ENCODE results near the gene ASB4. TPM values are rescaled to one million over a fixed set of nuclear protein-coding genes. Genes with fewer than 3 reads are reported as not detected.
A peak's percentile ranks its signal among the peaks of the same experiment; 100 is the strongest.

The ASB4 gene
- total RNA-seq, 1 donor from 2014 or later = 24.0 TPM

- Histone ChIP-seq H3K27me3 (ENCODE audit: control insufficient read depth in 3 of 3, insufficient read depth in 3 of 3, low read length in 3 of 3) (no peaks in the 10 kb centered on the region), H3K9ac (ENCODE audit: low read depth in 1 of 3, low read length in 3 of 3) (no peak overlapping the region), H3K4me1 (ENCODE audit: control insufficient read depth in 3 of 3, insufficient read depth in 3 of 3, low read length in 3 of 3) (peaks cover 0 to 7% (median 4%) of the 10 kb centered on the region in 3 donors), H3K27ac (ENCODE audit: low read depth, low read length) (no peak overlapping the region), H3K4me3 (ENCODE audit: low read length in 3 of 3) (peak overlapping the region; percentile 26 to 46 (median 34)), H3K36me3 (ENCODE audit: control insufficient read depth in 3 of 3, insufficient read depth in 3 of 3, low read length in 3 of 3) (no peaks in the 10 kb centered on the region), H3K9me3 (ENCODE audit: control insufficient read depth in 3 of 3, low read length in 3 of 3) (no peaks in the 10 kb centered on the region)
These were observed 7.3 kb upstream of the ASB4 start for GRCh38 chr7:95478272-95479037.

GRCh38 chr7:95479992-95480624, 5.6 kb upstream of the ASB4 start:
- H3K36me3 ChIP-seq (ENCODE audit: control insufficient read depth in 3 of 3, insufficient read depth in 3 of 3, low read length in 3 of 3) = no peaks in the 10 kb centered on the region
- peaks cover 0 to 7% (median 4%) of the 10 kb centered on the region in 3 donors for H3K4me1 ChIP-seq (ENCODE audit: control insufficient read depth in 3 of 3, insufficient read depth in 3 of 3, low read length in 3 of 3)

GRCh38 chr7:95481271-95482165, 4.2 kb upstream of the ASB4 start:
- Histone ChIP-seq H3K36me3 (ENCODE audit: control insufficient read depth in 3 of 3, insufficient read depth in 3 of 3, low read length in 3 of 3) (no peaks in the 10 kb centered on the region), H3K4me3 (ENCODE audit: low read length in 3 of 3) (no peak overlapping the region), H3K9ac (ENCODE audit: low read depth in 1 of 3, low read length in 3 of 3) (no peak overlapping the region), H3K9me3 (ENCODE audit: control insufficient read depth in 3 of 3, low read length in 3 of 3) (no peaks in the 10 kb centered on the region), H3K27ac (ENCODE audit: low read depth, low read length) (no peak overlapping the region), H3K27me3 (ENCODE audit: control insufficient read depth in 3 of 3, insufficient read depth in 3 of 3, low read length in 3 of 3) (no peaks in the 10 kb centered on the region), H3K4me1 (ENCODE audit: control insufficient read depth in 3 of 3, insufficient read depth in 3 of 3, low read length in 3 of 3) (peaks cover 0 to 1% (median 0%) of the 10 kb centered on the region in 3 donors)

More at GRCh38 chr7:95479992-95480624, 5.6 kb upstream of the ASB4 start:
- no peak overlapping the region for H3K9ac ChIP-seq (ENCODE audit: low read depth in 1 of 3, low read length in 3 of 3)
- H3K9me3 ChIP-seq (ENCODE audit: control insufficient read depth in 3 of 3, low read length in 3 of 3) = no peaks in the 10 kb centered on the region
- H3K4me3 ChIP-seq (ENCODE audit: low read length in 3 of 3) = no peak overlapping the region
- no peak overlapping the region for H3K27ac ChIP-seq (ENCODE audit: low read depth, low read length)
- H3K27me3 ChIP-seq (ENCODE audit: control insufficient read depth in 3 of 3, insufficient read depth in 3 of 3, low read length in 3 of 3) = no peaks in the 10 kb centered on the region

GRCh38 chr7:95482424-95482823, 3.3 kb upstream of the ASB4 start:
- H3K4me3 ChIP-seq (ENCODE audit: low read length in 3 of 3) = no peak overlapping the region
- no peaks in the 10 kb centered on the region for H3K9me3 ChIP-seq (ENCODE audit: control insufficient read depth in 3 of 3, low read length in 3 of 3)
- no peak overlapping the region for H3K27ac ChIP-seq (ENCODE audit: low read depth, low read length)
- H3K4me1 ChIP-seq (ENCODE audit: control insufficient read depth in 3 of 3, insufficient read depth in 3 of 3, low read length in 3 of 3) = peaks cover 0 to under 1% (median 0%) of the 10 kb centered on the region in 3 donors
- H3K27me3 ChIP-seq (ENCODE audit: control insufficient read depth in 3 of 3, insufficient read depth in 3 of 3, low read length in 3 of 3) = no peaks in the 10 kb centered on the region
- H3K9ac ChIP-seq (ENCODE audit: low read depth in 1 of 3, low read length in 3 of 3) = no peak overlapping the region
- no peaks in the 10 kb centered on the region for H3K36me3 ChIP-seq (ENCODE audit: control insufficient read depth in 3 of 3, insufficient read depth in 3 of 3, low read length in 3 of 3)

GRCh38 chr7:95490231-95490762, 4.6 kb downstream of the ASB4 start:
- no peak overlapping the region for H3K9ac ChIP-seq (ENCODE audit: low read depth in 1 of 3, low read length in 3 of 3)
- no peak overlapping the region for H3K27ac ChIP-seq (ENCODE audit: low read depth, low read length)
- H3K36me3 ChIP-seq (ENCODE audit: control insufficient read depth in 3 of 3, insufficient read depth in 3 of 3, low read length in 3 of 3) = no peaks in the 10 kb centered on the region
- H3K4me3 ChIP-seq (ENCODE audit: low read length in 3 of 3) = no peak overlapping the region
- no peaks in the 10 kb centered on the region for H3K27me3 ChIP-seq (ENCODE audit: control insufficient read depth in 3 of 3, insufficient read depth in 3 of 3, low read length in 3 of 3)
- no peaks in the 10 kb centered on the region for H3K9me3 ChIP-seq (ENCODE audit: control insufficient read depth in 3 of 3, low read length in 3 of 3)
- H3K4me1 ChIP-seq (ENCODE audit: control insufficient read depth in 3 of 3, insufficient read depth in 3 of 3, low read length in 3 of 3) = peaks cover 0 to 11% (median 3%) of the 10 kb centered on the region in 3 donors

GRCh38 chr7:95491201-95491600, 5.5 kb downstream of the ASB4 start:
- Histone ChIP-seq H3K4me1 (ENCODE audit: control insufficient read depth in 3 of 3, insufficient read depth in 3 of 3, low read length in 3 of 3) (peaks cover 0 to 11% (median 3%) of the 10 kb centered on the region in 3 donors), H3K9ac (ENCODE audit: low read depth in 1 of 3, low read length in 3 of 3) (no peak overlapping the region), H3K27ac (ENCODE audit: low read depth, low read length) (no peak overlapping the region), H3K9me3 (ENCODE audit: control insufficient read depth in 3 of 3, low read length in 3 of 3) (no peaks in the 10 kb centered on the region), H3K27me3 (ENCODE audit: control insufficient read depth in 3 of 3, insufficient read depth in 3 of 3, low read length in 3 of 3) (no peaks in the 10 kb centered on the region), H3K4me3 (ENCODE audit: low read length in 3 of 3) (no peak overlapping the region), H3K36me3 (ENCODE audit: control insufficient read depth in 3 of 3, insufficient read depth in 3 of 3, low read length in 3 of 3) (peaks cover 0 to 6% (median 2%) of the 10 kb centered on the region in 3 donors)

- Histone ChIP-seq H3K9ac (ENCODE audit: low read depth in 1 of 3, low read length in 3 of 3) (no peak overlapping the region), H3K27me3 (ENCODE audit: control insufficient read depth in 3 of 3, insufficient read depth in 3 of 3, low read length in 3 of 3) (no peaks in the 10 kb centered on the region), H3K4me1 (ENCODE audit: control insufficient read depth in 3 of 3, insufficient read depth in 3 of 3, low read length in 3 of 3) (peaks cover 0 to 11% (median 3%) of the 10 kb centered on the region in 3 donors), H3K9me3 (ENCODE audit: control insufficient read depth in 3 of 3, low read length in 3 of 3) (no peaks in the 10 kb centered on the region), H3K36me3 (ENCODE audit: control insufficient read depth in 3 of 3, insufficient read depth in 3 of 3, low read length in 3 of 3) (peaks cover 0 to 7% (median 6%) of the 10 kb centered on the region in 3 donors), H3K27ac (ENCODE audit: low read depth, low read length) (no peak overlapping the region), H3K4me3 (ENCODE audit: low read length in 3 of 3) (no peak overlapping the region)
These were observed 6.0 kb downstream of the ASB4 start for GRCh38 chr7:95491634-95492314.

- Histone ChIP-seq H3K9ac (ENCODE audit: low read depth in 1 of 3, low read length in 3 of 3) (no peak overlapping the region), H3K4me1 (ENCODE audit: control insufficient read depth in 3 of 3, insufficient read depth in 3 of 3, low read length in 3 of 3) (peaks cover 0 to 8% (median 3%) of the 10 kb centered on the region in 3 donors), H3K27ac (ENCODE audit: low read depth, low read length) (no peak overlapping the region), H3K36me3 (ENCODE audit: control insufficient read depth in 3 of 3, insufficient read depth in 3 of 3, low read length in 3 of 3) (peaks cover 0 to 11% (median 6%) of the 10 kb centered on the region in 3 donors), H3K9me3 (ENCODE audit: control insufficient read depth in 3 of 3, low read length in 3 of 3) (no peaks in the 10 kb centered on the region), H3K4me3 (ENCODE audit: low read length in 3 of 3) (no peak overlapping the region), H3K27me3 (ENCODE audit: control insufficient read depth in 3 of 3, insufficient read depth in 3 of 3, low read length in 3 of 3) (no peaks in the 10 kb centered on the region)
These were observed 7.5 kb downstream of the ASB4 start for GRCh38 chr7:95493247-95493646.

GRCh38 chr7:95493844-95494243, 8.1 kb downstream of the ASB4 start:
- no peak overlapping the region for H3K9ac ChIP-seq (ENCODE audit: low read depth in 1 of 3, low read length in 3 of 3)
- H3K9me3 ChIP-seq (ENCODE audit: control insufficient read depth in 3 of 3, low read length in 3 of 3) = no peaks in the 10 kb centered on the region
- H3K4me3 ChIP-seq (ENCODE audit: low read length in 3 of 3) = no peak overlapping the region
- H3K36me3 ChIP-seq (ENCODE audit: control insufficient read depth in 3 of 3, insufficient read depth in 3 of 3, low read length in 3 of 3) = peaks cover 0 to 11% (median 6%) of the 10 kb centered on the region in 3 donors
- no peaks in the 10 kb centered on the region for H3K27me3 ChIP-seq (ENCODE audit: control insufficient read depth in 3 of 3, insufficient read depth in 3 of 3, low read length in 3 of 3)
- peaks cover 0 to 8% (median 3%) of the 10 kb centered on the region in 3 donors for H3K4me1 ChIP-seq (ENCODE audit: control insufficient read depth in 3 of 3, insufficient read depth in 3 of 3, low read length in 3 of 3)
- H3K27ac ChIP-seq (ENCODE audit: low read depth, low read length) = no peak overlapping the region

Data from skeletal muscle tissue (tissue), 4 donors.